Naive thymus-derived CD4-positive, alpha-beta T cell (primary cell): ENCODE measurements around the gene PBX3. TPM values are rescaled to one million over a fixed set of nuclear protein-coding genes. Genes with fewer than 3 reads are reported as not detected.

Experiments used
- ATAC-seq: fragments of 150-1000 bp; cut with Tn5 transposase; 2 replicates; pipeline ENCODE4 v1.10.0; 2021; ENCODE audit warnings: mild to moderate bottlenecking, moderate library complexity
- CTCF ChIA-PET: fragments of 350-600 bp; sonication (Branson Sonifier 250); formaldehyde crosslinking; loops from one replicate; lab custom pipeline; 2021; ENCODE audit warnings: antibody characterized with exemption; lab: Charles Lee
- POLR2A ChIA-PET: fragments of 350-600 bp; sonication (Branson Sonifier 250); formaldehyde crosslinking; loops from one replicate; lab custom pipeline; 2021; ENCODE audit warnings: antibody characterized with exemption, inconsistent platforms; lab: Charles Lee
- DNase-seq, 9 donors: peaks; one replicate each; pipeline versions ENCODE4 v3.0.0 to v3.0.0-alpha.2; 2020 to 2022; ENCODE audit warnings: mixed read lengths in 1 of 9
- H3K27ac ChIP-seq: one replicate; pipeline ENCODE4 v1.7.0; 2013; ENCODE audit warnings: mild to moderate bottlenecking, low read depth, low read length, moderate library complexity
- H3K27me3 ChIP-seq, 2 donors: one replicate each; pipeline ENCODE4 v1.7.0; 2013; ENCODE audit warnings: low read length in 2 of 2, mild to moderate bottlenecking in 2 of 2, moderate library complexity in 2 of 2; ENCODE audit not compliant: control insufficient read depth in 2 of 2, insufficient read depth in 2 of 2
- H3K36me3 ChIP-seq, 3 experiments: 1 replicate in 2 of 3; 2 replicates in 1 of 3; pipeline ENCODE4 v1.7.0; 2013; ENCODE audit warnings: low read length in 3 of 3, mild to moderate bottlenecking in 3 of 3, moderate library complexity in 1 of 3; ENCODE audit not compliant: insufficient read depth in 3 of 3, control insufficient read depth in 2 of 3
- H3K4me1 ChIP-seq, 2 donors: one replicate each; pipeline ENCODE4 v1.7.0; 2013; ENCODE audit warnings: low read length in 2 of 2, mild to moderate bottlenecking in 2 of 2, moderate library complexity in 1 of 2; ENCODE audit not compliant: control insufficient read depth in 2 of 2, insufficient read depth in 2 of 2
- H3K4me3 ChIP-seq: 2 replicates; pipeline ENCODE4 v1.7.0; 2013; ENCODE audit warnings: mild to moderate bottlenecking, low read length
- H3K9me3 ChIP-seq, 3 experiments: 1 replicate in 2 of 3; 2 replicates in 1 of 3; pipeline ENCODE4 v1.7.0; 2013; ENCODE audit warnings: low read length in 3 of 3; ENCODE audit not compliant: control insufficient read depth in 2 of 3
- H3K27ac Mint-ChIP-seq, 9 donors: one replicate each; pipeline ENCODE4 v1.8.0; 2020 to 2022; ENCODE audit warnings: mixed read lengths in 9 of 9, mild to moderate bottlenecking in 8 of 9, moderate library complexity in 5 of 9, inconsistent platforms in 2 of 9
- H3K27me3 Mint-ChIP-seq, 5 donors: one replicate each; pipeline ENCODE4 v1.8.0; 2021 to 2022; ENCODE audit warnings: mixed read lengths in 5 of 5, mild to moderate bottlenecking in 1 of 5
- H3K36me3 Mint-ChIP-seq, 5 donors: one replicate each; pipeline ENCODE4 v1.8.0; 2020 to 2022; ENCODE audit warnings: mixed read lengths in 5 of 5, mild to moderate bottlenecking in 3 of 5, inconsistent platforms in 1 of 5
- H3K4me1 Mint-ChIP-seq, 7 donors: one replicate each; pipeline ENCODE4 v1.8.0; 2020 to 2022; ENCODE audit warnings: mixed read lengths in 7 of 7, mild to moderate bottlenecking in 3 of 7, inconsistent platforms in 1 of 7
- H3K4me3 Mint-ChIP-seq, 10 donors: one replicate each; pipeline ENCODE4 v1.8.0; 2020 to 2022; ENCODE audit warnings: mild to moderate bottlenecking in 10 of 10, mixed read lengths in 10 of 10, moderate library complexity in 6 of 10, inconsistent platforms in 2 of 10
- H3K9me3 Mint-ChIP-seq, 11 donors: one replicate each; pipeline ENCODE4 v1.8.0; 2020 to 2022; ENCODE audit warnings: mixed read lengths in 11 of 11, mild to moderate bottlenecking in 4 of 11, inconsistent platforms in 1 of 11, moderate library complexity in 1 of 11
- intact Hi-C, 2 donors: fragments of 100-400 bp; cut with micrococcal nuclease; formaldehyde crosslinking; loops; one replicate each; pipeline ENCODE4 v1.15.1; 2023
- polyA plus RNA-seq, 2 donors: library from polyadenylated mRNA; unstranded; fragments of 300-500 nt; fragmentation: Illumina TruSeq; gene quantifications; one replicate each; pipeline ENCODE4 v1.2.3, GENCODE V29; 2021
- total RNA-seq, 6 experiments: library from RNA in 5 of 6; stranded (reverse) in 5 of 6; gene quantifications; 1 replicate in 5 of 6; 2 replicates in 1 of 6; pipeline ENCODE4 v1.2.3 and lab custom pipeline; 2021 to 2026

Gene PBX3
- total and polyA plus RNA-seq, 7 experiments from 2014 or later: 3.6 to 38.1 (median 18.9) TPM

GRCh38 chr9:125889476-125890419, 142.6 kb downstream of the PBX3 start:
- peak; percentile 28 to 46 (median 38) for DNase-seq
- Histone ChIP-seq H3K4me1 (peaks cover 5 to 6% of the 10 kb centered on the region in 2 donors), H3K36me3 (no peaks in the 10 kb centered on the region), H3K27ac (no peak overlapping the region), H3K4me3 (peak overlapping the region; percentile 46), H3K9me3 (no peaks in the 10 kb centered on the region), H3K27me3 (no peaks in the 10 kb centered on the region)
- no peaks in the 10 kb centered on the region for H3K9me3 Mint-ChIP-seq
- peaks cover 0 to 2% (median 0%) of the 10 kb centered on the region in 5 donors for H3K36me3 Mint-ChIP-seq
- intact Hi-C loops: loop anchor here (1.0 to 5.0 kb wide), 3 partner anchors 57 to 143 kb away; no protein-coding TSS in a partner anchor
- H3K27me3 Mint-ChIP-seq: peaks cover 14 to 69% (median 28%) of the 10 kb centered on the region in 5 donors
- ATAC-seq: peak; percentile 91
- ChIA-PET POLR2A (no interaction called here), CTCF (no interaction called here)
- H3K4me1 Mint-ChIP-seq: peaks cover 5 to 22% (median 15%) of the 10 kb centered on the region in 7 donors
- H3K4me3 Mint-ChIP-seq: peak overlapping the region; percentile 81 to 95 (median 83)
- peak overlapping the region in 3 of 9 donors; percentile 13 to 63 (median 18) for H3K27ac Mint-ChIP-seq

- H3K4me3 Mint-ChIP-seq: peak overlapping the region in 4 of 10 donors; percentile 16 to 91 (median 85)
Observed at GRCh38 chr9:125890826-125891225, 143.7 kb downstream of the PBX3 start.

GRCh38 chr9:125893277-125893676, 146.1 kb downstream of the PBX3 start:
- H3K9me3 Mint-ChIP-seq: no peaks in the 10 kb centered on the region
- H3K4me1 Mint-ChIP-seq: peaks cover 5 to 33% (median 10%) of the 10 kb centered on the region in 7 donors
- H3K4me1 ChIP-seq: peaks cover 5 to 6% of the 10 kb centered on the region in 2 donors
- peaks cover 8 to 51% (median 18%) of the 10 kb centered on the region in 5 donors for H3K27me3 Mint-ChIP-seq
- no peak overlapping the region for H3K27ac ChIP-seq
- no peak overlapping the region for H3K4me3 Mint-ChIP-seq
- no peaks in the 10 kb centered on the region for H3K27me3 ChIP-seq
- POLR2A ChIA-PET: no interaction called here
- H3K4me3 ChIP-seq: no peak overlapping the region
- ATAC-seq (no peak), DNase-seq (no peak)
- H3K36me3 Mint-ChIP-seq: peaks cover 0 to 2% (median 0%) of the 10 kb centered on the region in 5 donors
- CTCF ChIA-PET: no interaction called here
- no peaks in the 10 kb centered on the region for H3K9me3 ChIP-seq
- H3K27ac Mint-ChIP-seq: no peak overlapping the region
- H3K36me3 ChIP-seq: no peaks in the 10 kb centered on the region
- intact Hi-C loops: no loop called here

More at GRCh38 chr9:125890826-125891225, 143.7 kb downstream of the PBX3 start:
- Mint-ChIP-seq H3K27ac (no peak overlapping the region), H3K27me3 (peaks cover 14 to 66% (median 26%) of the 10 kb centered on the region in 5 donors), H3K9me3 (no peaks in the 10 kb centered on the region), H3K4me1 (peaks cover 5 to 27% (median 15%) of the 10 kb centered on the region in 7 donors), H3K36me3 (peaks cover 0 to 2% (median 0%) of the 10 kb centered on the region in 5 donors)
- DNase-seq (no peak), ATAC-seq (no peak)
- POLR2A ChIA-PET: no interaction called here
- Histone ChIP-seq H3K36me3 (no peaks in the 10 kb centered on the region), H3K27me3 (no peaks in the 10 kb centered on the region), H3K9me3 (no peaks in the 10 kb centered on the region), H3K27ac (no peak overlapping the region), H3K4me1 (peaks cover 5 to 6% of the 10 kb centered on the region in 2 donors), H3K4me3 (no peak overlapping the region)
- intact Hi-C loops: no loop called here
- CTCF ChIA-PET: no interaction called here

- H3K36me3 ChIP-seq: no peaks in the 10 kb centered on the region
- H3K27me3 Mint-ChIP-seq: peaks cover 0 to 40% (median 5%) of the 10 kb centered on the region in 5 donors
- ChIA-PET POLR2A (no interaction called here), CTCF (no interaction called here)
- intact Hi-C loops: no loop called here
- H3K27ac Mint-ChIP-seq: no peak overlapping the region
- H3K27me3 ChIP-seq: no peaks in the 10 kb centered on the region
- ATAC-seq (no peak), DNase-seq (no peak)
- no peak overlapping the region for H3K27ac ChIP-seq
- no peaks in the 10 kb centered on the region for H3K9me3 ChIP-seq
- H3K4me1 ChIP-seq: no peaks in the 10 kb centered on the region
- no peak overlapping the region for H3K4me3 ChIP-seq
- no peak overlapping the region for H3K4me3 Mint-ChIP-seq
- H3K36me3 Mint-ChIP-seq: no peaks in the 10 kb centered on the region
- H3K9me3 Mint-ChIP-seq: no peaks in the 10 kb centered on the region
- H3K4me1 Mint-ChIP-seq: peaks cover 0 to 23% (median 3%) of the 10 kb centered on the region in 7 donors
Observed at GRCh38 chr9:125894566-125894965, 147.4 kb downstream of the PBX3 start.

- CTCF ChIA-PET: interaction anchor here (1.1 kb wide), 1 partner anchor 66 kb away, joined by 3 read pairs; no protein-coding TSS in a partner anchor
- intact Hi-C loops: no loop called here
- Histone ChIP-seq H3K27me3 (no peaks in the 10 kb centered on the region), H3K9me3 (no peaks in the 10 kb centered on the region), H3K4me3 (no peak overlapping the region), H3K27ac (no peak overlapping the region), H3K4me1 (no peaks in the 10 kb centered on the region), H3K36me3 (no peaks in the 10 kb centered on the region)
- POLR2A ChIA-PET: no interaction called here
- Mint-ChIP-seq H3K4me1 (peaks cover 0 to 18% (median 0%) of the 10 kb centered on the region in 7 donors), H3K27ac (no peak overlapping the region), H3K27me3 (peaks cover 0 to 25% (median 0%) of the 10 kb centered on the region in 5 donors), H3K4me3 (no peak overlapping the region), H3K9me3 (no peaks in the 10 kb centered on the region), H3K36me3 (no peaks in the 10 kb centered on the region)
- no peak for DNase-seq
- ATAC-seq: no peak
Observed at GRCh38 chr9:125896404-125896803, 149.2 kb downstream of the PBX3 start.

- no peaks in the 10 kb centered on the region for H3K27me3 ChIP-seq
- ChIA-PET CTCF (interaction anchor here (1.1 kb wide), 1 partner anchor 67 kb away, joined by 3 read pairs; no protein-coding TSS in a partner anchor), POLR2A (no interaction called here)
- DNase-seq: no peak
- intact Hi-C loops: no loop called here
- no peak for ATAC-seq
- no peak overlapping the region for H3K27ac ChIP-seq
- no peaks in the 10 kb centered on the region for H3K4me1 ChIP-seq
- Mint-ChIP-seq H3K27me3 (peaks cover 0 to 23% (median 0%) of the 10 kb centered on the region in 5 donors), H3K27ac (no peak overlapping the region), H3K4me3 (no peak overlapping the region), H3K9me3 (no peaks in the 10 kb centered on the region), H3K36me3 (no peaks in the 10 kb centered on the region), H3K4me1 (peaks cover 0 to 18% (median 0%) of the 10 kb centered on the region in 7 donors)
- no peaks in the 10 kb centered on the region for H3K36me3 ChIP-seq
- H3K9me3 ChIP-seq: no peaks in the 10 kb centered on the region
- no peak overlapping the region for H3K4me3 ChIP-seq
Observed at GRCh38 chr9:125896964-125897363, 149.8 kb downstream of the PBX3 start.
